Loucy (cell line): Measurements from ENCODE around the gene CHMP4B.

Experiments used
- H2AFZ ChIP-seq: fragments of 200-600 bp; sonication (generic); 2 replicates; pipeline ENCODE4 v1.6.0; 2016; ENCODE audit warnings: antibody characterized with exemption, mild to moderate bottlenecking, low read length, moderate library complexity
- H3F3A ChIP-seq: fragments of 200-600 bp; 2 replicates; pipeline ENCODE4 v1.6.0; 2016; ENCODE audit warnings: antibody characterized with exemption, low read depth, mild to moderate bottlenecking
- H3K27me3 ChIP-seq: fragments of 200-600 bp; sonication (generic); 2 replicates; pipeline ENCODE4 v1.6.1; 2014; ENCODE audit warnings: low read length, mild to moderate bottlenecking; ENCODE audit not compliant: insufficient read depth, poor library complexity, severe bottlenecking
- H3K36me3 ChIP-seq: fragments of 200-600 bp; sonication (generic); 2 replicates; pipeline ENCODE4 v1.6.1; 2016; ENCODE audit warnings: low read length; ENCODE audit not compliant: insufficient read depth
- H3K4me1 ChIP-seq: fragments of 200-600 bp; sonication (generic); 2 replicates; pipeline ENCODE4 v1.5.1; 2014; ENCODE audit warnings: low read length, mild to moderate bottlenecking; ENCODE audit not compliant: insufficient read depth, poor library complexity, severe bottlenecking
- H3K4me2 ChIP-seq: fragments of 200-600 bp; sonication (generic); 2 replicates; pipeline ENCODE4 v1.6.0; 2014; ENCODE audit warnings: antibody characterized with exemption, low read length, low read depth, mild to moderate bottlenecking; ENCODE audit not compliant: poor library complexity, severe bottlenecking
- H3K4me3 ChIP-seq: fragments of 200-600 bp; sonication (generic); 2 replicates; pipeline ENCODE4 v1.5.1; 2014; ENCODE audit warnings: low read length, mild to moderate bottlenecking, mixed read lengths; ENCODE audit not compliant: poor library complexity, severe bottlenecking
- H3K79me2 ChIP-seq: fragments of 200-600 bp; sonication (generic); 2 replicates; pipeline ENCODE4 v1.6.1; 2014; ENCODE audit warnings: low read length; ENCODE audit not compliant: insufficient read depth
- H3K9ac ChIP-seq: fragments of 200-600 bp; sonication (generic); 2 replicates; pipeline ENCODE4 v1.6.0; 2014; ENCODE audit warnings: mild to moderate bottlenecking, low read depth, low read length, moderate library complexity; ENCODE audit not compliant: poor library complexity, severe bottlenecking
- H3K9me2 ChIP-seq: fragments of 200-600 bp; sonication (generic); replicated peaks from 2 replicates; pipeline ENCODE4 v1.6.1; 2016; ENCODE audit warnings: low read depth, low read length, mixed read lengths
- H3K9me3 ChIP-seq: fragments of 200-600 bp; sonication (generic); 2 replicates; pipeline ENCODE4 v1.6.1; 2014; ENCODE audit warnings: mild to moderate bottlenecking, antibody characterized with exemption, low read length, low read depth; ENCODE audit not compliant: insufficient read depth
- H4K20me1 ChIP-seq: fragments of 200-600 bp; sonication (generic); 2 replicates; pipeline ENCODE4 v1.6.0; 2014; ENCODE audit warnings: antibody characterized with exemption, low read length, mild to moderate bottlenecking; ENCODE audit not compliant: insufficient read depth, poor library complexity, severe bottlenecking
- EZH2phosphoT487 ChIP-seq: fragments of 200-600 bp; IDR thresholded peaks from 2 replicates; pipeline ENCODE4 v1.6.1; 2018; ENCODE audit warnings: antibody characterized with exemption, mild to moderate bottlenecking, moderate library complexity, borderline replicate concordance
- TF ChIP-seq, protein P1 (sequence below): fragments of 200-600 bp; sonication (generic); conservative IDR thresholded peaks from 2 replicates; pipeline ENCODE4 v1.5.1; 2014; ENCODE audit warnings: mild to moderate bottlenecking, antibody characterized with exemption, low read length

Gene CHMP4B

DNA sequence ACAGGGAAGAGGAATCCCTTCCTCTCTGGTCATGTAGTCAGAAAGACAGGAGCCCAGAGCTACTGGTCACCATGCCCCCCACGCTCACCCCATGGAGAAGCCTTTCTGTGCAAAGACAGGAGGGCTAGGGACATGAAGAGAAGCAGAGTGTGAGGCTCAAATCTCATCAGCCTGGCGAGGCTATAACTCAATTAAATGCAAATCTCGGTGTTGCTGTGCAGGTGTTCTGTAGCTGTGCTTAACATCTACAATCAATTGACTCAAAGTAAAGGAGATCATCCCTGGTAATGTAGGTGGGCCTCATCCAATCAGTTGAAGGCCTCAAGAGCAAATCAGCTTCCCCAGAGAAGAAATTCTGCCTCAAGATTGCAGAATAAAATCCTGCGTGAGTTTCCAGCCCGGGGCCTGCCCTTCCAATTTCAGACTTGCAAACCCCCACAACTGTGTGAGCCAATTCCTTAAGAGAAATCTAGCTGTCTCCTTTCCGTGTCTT lies 64.4 kb downstream of the CHMP4B start:
- Histone ChIP-seq H3K9me3 (no peaks in the 10 kb centered on the region), H2AFZ (no peak overlapping the region), H3K9me2 (no peaks in the 10 kb centered on the region), H4K20me1 (no peaks in the 10 kb centered on the region), H3K27me3 (no peaks in the 10 kb centered on the region), H3K4me1 (no peaks in the 10 kb centered on the region), H3F3A (no peaks in the 10 kb centered on the region), H3K9ac (no peak overlapping the region), H3K79me2 (no peaks in the 10 kb centered on the region), H3K4me3 (no peak overlapping the region), H3K36me3 (no peaks in the 10 kb centered on the region), H3K4me2 (no peak overlapping the region)
- TF ChIP-seq EZH2phosphoT487, result no peak
- TF ChIP-seq, protein P1, sequence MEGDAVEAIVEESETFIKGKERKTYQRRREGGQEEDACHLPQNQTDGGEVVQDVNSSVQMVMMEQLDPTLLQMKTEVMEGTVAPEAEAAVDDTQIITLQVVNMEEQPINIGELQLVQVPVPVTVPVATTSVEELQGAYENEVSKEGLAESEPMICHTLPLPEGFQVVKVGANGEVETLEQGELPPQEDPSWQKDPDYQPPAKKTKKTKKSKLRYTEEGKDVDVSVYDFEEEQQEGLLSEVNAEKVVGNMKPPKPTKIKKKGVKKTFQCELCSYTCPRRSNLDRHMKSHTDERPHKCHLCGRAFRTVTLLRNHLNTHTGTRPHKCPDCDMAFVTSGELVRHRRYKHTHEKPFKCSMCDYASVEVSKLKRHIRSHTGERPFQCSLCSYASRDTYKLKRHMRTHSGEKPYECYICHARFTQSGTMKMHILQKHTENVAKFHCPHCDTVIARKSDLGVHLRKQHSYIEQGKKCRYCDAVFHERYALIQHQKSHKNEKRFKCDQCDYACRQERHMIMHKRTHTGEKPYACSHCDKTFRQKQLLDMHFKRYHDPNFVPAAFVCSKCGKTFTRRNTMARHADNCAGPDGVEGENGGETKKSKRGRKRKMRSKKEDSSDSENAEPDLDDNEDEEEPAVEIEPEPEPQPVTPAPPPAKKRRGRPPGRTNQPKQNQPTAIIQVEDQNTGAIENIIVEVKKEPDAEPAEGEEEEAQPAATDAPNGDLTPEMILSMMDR, result no peak

DNA sequence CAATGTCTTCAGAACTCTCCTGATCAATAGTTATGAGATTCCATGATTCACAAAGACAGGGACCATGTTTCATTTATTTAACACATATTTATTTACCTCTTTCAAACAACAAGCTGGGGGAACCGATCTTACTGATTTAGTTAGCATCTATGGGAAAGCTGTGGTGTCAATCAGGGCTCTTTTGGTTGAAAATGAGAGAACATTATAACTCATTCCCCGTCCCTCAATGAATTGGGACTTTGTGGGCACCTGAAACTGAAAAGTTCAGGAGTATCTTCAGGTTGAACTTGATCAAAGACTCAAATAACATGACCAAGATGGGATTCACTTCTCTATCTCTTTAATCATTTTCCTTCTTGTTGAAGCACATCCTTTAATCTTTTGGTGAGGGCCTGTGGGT lies 67.4 kb downstream of the CHMP4B start:
- no peaks in the 10 kb centered on the region for H4K20me1 ChIP-seq
- no peak overlapping the region for H2AFZ ChIP-seq
- no peaks in the 10 kb centered on the region for H3K79me2 ChIP-seq
- no peak overlapping the region for H3K9ac ChIP-seq
- TF ChIP-seq, protein P1, result no peak
- no peak for TF ChIP-seq EZH2phosphoT487
- no peaks in the 10 kb centered on the region for H3K9me2 ChIP-seq
- no peaks in the 10 kb centered on the region for H3F3A ChIP-seq
- H3K4me1 ChIP-seq, result no peaks in the 10 kb centered on the region
- no peaks in the 10 kb centered on the region for H3K36me3 ChIP-seq
- no peaks in the 10 kb centered on the region for H3K27me3 ChIP-seq
- H3K9me3 ChIP-seq, result no peaks in the 10 kb centered on the region
- H3K4me3 ChIP-seq, result no peak overlapping the region
- H3K4me2 ChIP-seq, result no peak overlapping the region

DNA sequence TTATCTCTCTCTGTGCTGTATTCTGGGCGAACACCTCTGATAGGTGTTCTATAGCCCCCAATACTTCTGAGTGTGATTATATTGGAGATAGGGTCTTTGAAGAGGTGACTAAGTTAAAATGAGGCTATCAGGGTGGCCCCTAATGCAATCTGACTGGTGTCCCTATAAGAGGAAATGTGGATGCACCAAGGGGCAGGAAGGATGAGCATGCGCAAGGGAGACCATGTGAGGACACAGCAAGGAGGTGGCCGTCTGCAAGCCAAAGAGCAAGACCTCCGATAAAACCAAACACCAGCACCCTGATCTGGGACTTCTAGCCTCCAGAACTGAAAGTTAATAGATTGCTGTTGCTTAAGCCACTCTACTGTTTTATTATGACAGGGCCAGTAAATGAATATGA lies 69.2 kb downstream of the CHMP4B start:
- no peaks in the 10 kb centered on the region for H3F3A ChIP-seq
- H2AFZ ChIP-seq, result no peak overlapping the region
- TF ChIP-seq, protein P1, result no peak
- TF ChIP-seq EZH2phosphoT487, result no peak
- H3K27me3 ChIP-seq, result no peaks in the 10 kb centered on the region
- H3K4me3 ChIP-seq, result no peak overlapping the region
- no peaks in the 10 kb centered on the region for H3K9me2 ChIP-seq
- no peaks in the 10 kb centered on the region for H3K9me3 ChIP-seq
- no peak overlapping the region for H3K9ac ChIP-seq
- no peaks in the 10 kb centered on the region for H3K4me1 ChIP-seq
- H3K36me3 ChIP-seq, result no peaks in the 10 kb centered on the region
- no peaks in the 10 kb centered on the region for H4K20me1 ChIP-seq
- no peaks in the 10 kb centered on the region for H3K79me2 ChIP-seq
- H3K4me2 ChIP-seq, result no peak overlapping the region
